Stimulated activated CD8-positive, alpha-beta memory T cell treated with anti-CD3 and anti-CD28 coated beads, Interleukin-15, amount 100 ng/mL, for 1 hour (primary cell): ENCODE results near the gene SH3PXD2B.
"Not testable (repeated sequence)": the region's sequence is repeated elsewhere in the genome, so short reads cannot be mapped to it uniquely, and the experiment has no call there.

ENCODE experiments used
- DNase-seq: peaks from one replicate; pipeline ENCODE4 v3.0.0-alpha.2; 2020; ENCODE audit warnings: low read depth

Gene SH3PXD2B

GRCh38 chr5:172294831-172295230, 159.5 kb downstream of the SH3PXD2B start:
- no peak for DNase-seq

DNA sequence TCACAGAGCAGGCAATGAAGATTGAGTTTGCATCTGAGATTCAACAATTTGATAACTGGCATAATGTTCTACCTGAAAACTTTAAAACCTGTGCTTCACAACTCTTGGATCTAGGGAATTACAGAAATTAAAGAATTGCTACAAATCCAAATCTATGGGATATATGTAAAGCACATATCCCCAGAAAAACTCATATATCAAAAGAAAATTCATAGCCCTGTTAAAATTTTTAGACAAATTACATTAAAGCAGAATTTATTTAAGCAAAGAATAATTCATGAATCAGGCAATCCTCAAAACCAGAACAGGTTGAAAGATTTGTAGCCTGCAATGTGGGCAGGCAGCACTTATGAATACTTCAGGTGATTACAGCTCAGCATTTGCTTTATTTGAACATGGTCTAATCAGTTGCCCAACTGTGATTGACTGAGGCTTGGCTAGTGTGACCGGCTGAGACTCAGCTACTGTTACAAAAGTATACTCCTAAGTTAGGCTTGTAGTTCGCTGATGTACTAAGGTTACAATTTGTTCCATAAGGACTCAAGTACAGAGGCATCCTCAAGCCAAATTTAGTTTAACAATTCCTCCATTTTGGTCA, 160.5 kb downstream of the SH3PXD2B start:
- DNase-seq, result no peak

GRCh38 chr5:172293054-172293744, 161.1 kb downstream of the SH3PXD2B start:
- DNase-seq, result no peak

DNA sequence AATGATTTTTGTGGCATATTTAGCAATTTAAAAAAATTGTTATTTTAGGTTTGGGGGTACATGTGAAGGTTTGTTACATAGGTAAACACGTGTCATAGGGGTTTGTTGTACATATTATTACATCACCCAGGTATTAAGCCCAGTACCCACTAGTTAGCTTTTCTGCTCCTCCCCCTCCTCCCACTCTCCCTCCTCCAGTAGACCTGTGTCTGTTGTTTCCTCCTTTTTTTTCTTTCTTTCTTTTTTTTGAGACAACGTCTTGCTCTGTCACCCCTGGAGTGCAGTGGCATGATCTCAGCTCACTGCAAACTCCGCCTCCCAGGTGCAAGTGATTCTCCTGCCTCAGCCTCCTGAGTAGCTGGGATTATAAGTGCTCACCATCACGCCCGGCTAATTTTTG, 162.5 kb downstream of the SH3PXD2B start:
- DNase-seq, result not testable (repeated sequence)

- no peak for DNase-seq
Observed at GRCh38 chr5:172288465-172288864, 165.9 kb downstream of the SH3PXD2B start.

DNA sequence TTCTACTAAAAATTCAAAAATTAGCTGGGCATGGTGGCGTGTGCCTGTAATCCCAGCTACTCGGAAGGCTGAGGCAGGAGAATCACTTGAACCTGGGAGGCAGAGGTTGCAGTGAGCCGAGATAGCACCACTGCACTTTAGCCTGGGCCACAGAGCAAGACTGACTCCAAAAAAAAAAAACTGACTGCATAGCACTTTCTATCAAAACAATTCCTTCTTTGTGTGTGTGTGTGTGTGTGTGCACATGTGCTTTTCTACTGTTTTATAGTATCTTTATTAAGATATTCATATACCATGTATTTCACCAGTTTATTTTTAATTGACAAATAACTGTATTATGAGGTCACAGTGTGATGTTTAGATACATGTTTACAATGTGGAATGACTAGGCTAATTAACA, 167.2 kb downstream of the SH3PXD2B start:
- DNase-seq, result not testable (repeated sequence)

GRCh38 chr5:172285226-172286143, 168.8 kb downstream of the SH3PXD2B start:
- DNase-seq, result no peak

DNA sequence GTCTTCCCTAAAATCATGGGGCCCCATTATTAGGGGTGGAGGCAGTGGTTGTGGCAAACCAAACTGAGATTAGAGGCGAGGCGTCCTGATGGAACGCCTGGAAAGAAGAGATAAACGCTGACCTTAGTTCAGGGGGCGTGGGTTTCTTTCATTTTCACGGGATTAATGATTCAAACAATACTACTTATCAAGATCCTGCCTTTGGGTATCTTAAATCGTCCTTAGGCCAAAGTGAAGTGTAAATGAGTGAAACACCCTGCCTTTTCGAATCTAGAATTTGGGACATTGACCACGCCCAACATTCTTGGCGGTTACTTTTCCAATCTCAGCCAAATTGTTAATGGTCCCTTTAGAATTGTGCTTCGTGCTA, 169.7 kb downstream of the SH3PXD2B start:
- DNase-seq, result no peak

DNA sequence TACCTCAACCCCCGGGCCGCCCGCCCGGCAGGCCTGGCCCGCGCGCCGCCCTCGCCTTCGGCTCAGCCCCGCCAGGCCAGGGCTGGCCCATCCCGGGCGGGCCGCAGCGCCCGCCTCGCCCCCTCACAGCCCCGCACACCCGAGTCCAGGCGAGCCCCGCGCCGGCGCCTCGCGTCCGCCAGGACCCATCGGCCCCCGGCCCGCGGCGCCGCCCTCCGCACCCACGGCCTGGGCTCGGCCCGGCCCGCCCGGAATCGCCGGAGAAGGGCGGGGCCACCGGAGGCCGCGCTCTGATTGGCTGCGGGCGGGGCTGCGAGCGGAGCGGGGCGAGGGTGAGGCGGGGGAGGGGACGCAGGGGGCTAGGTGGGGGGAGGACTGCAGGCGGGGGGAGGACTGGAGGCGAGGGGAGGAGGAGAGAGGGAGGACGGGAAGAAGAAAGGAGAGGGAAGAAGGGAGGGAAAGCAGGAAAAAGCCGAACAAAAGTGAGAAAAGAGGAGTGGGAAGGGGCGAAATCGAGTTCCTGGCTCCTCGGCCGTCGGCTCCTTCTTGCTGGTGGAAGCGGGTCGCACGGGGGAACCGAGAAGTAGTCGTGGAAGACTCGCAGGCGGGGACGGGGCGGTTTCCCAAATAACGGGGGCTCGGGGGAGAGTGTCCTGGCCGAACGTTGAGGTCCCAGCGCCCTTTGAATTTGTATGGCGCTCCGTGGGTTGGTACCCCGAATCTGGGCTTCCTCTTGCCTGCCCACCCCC, 170.3 kb downstream of the SH3PXD2B start:
- peak; percentile 56 for DNase-seq

GRCh38 chr5:172283020-172283861, 171.1 kb downstream of the SH3PXD2B start, which contains the start of gene UBTD2:
TSS of gene UBTD2 (minus strand) at chr5:172283764. CDS start at chr5:172283665, 99 bp downstream.
- peak; percentile 43 for DNase-seq

GRCh38 chr5:172282272-172283019, 171.9 kb downstream of the SH3PXD2B start:
- DNase-seq, result no peak

GRCh38 chr5:172281346-172281745, 173.0 kb downstream of the SH3PXD2B start:
- no peak for DNase-seq

GRCh38 chr5:172280929-172281328, 173.4 kb downstream of the SH3PXD2B start:
- no peak for DNase-seq

- no peak for DNase-seq
Observed at GRCh38 chr5:172280317-172280716, 174.0 kb downstream of the SH3PXD2B start.

GRCh38 chr5:172278356-172278755, 176.0 kb downstream of the SH3PXD2B start:
- DNase-seq, result no peak

- no peak for DNase-seq
Observed at GRCh38 chr5:172276214-172276613, 178.1 kb downstream of the SH3PXD2B start.
